HepG2 (cell line): ENCODE measurements around the gene CFL1. TPM values are rescaled to one million over a fixed set of nuclear protein-coding genes. Genes with fewer than 3 reads are reported as not detected.

Source experiments
- ASH2L ChIP-seq: fragments of 300-600, 200-600 bp; sonication (generic); IDR thresholded peaks from 2 replicates; pipeline ENCODE4 v1.7.0; 2017; ENCODE audit warnings: low read depth, mild to moderate bottlenecking, moderate library complexity, mixed read lengths, low read length; ENCODE audit not compliant: insufficient read length
- CAMTA2 ChIP-seq: sonication (generic); formaldehyde crosslinking; IDR thresholded peaks from 2 replicates; pipeline ENCODE4 v1.4.0; 2020; ENCODE audit warnings: mild to moderate bottlenecking, missing genetic modification reagents, borderline replicate concordance
- DNMT1 ChIP-seq: sonication (generic); formaldehyde crosslinking; IDR thresholded peaks from 2 replicates; pipeline ENCODE4 v1.5.1; 2020; ENCODE audit warnings: mild to moderate bottlenecking, missing genetic modification reagents
- HIVEP1 ChIP-seq: sonication (generic); formaldehyde crosslinking; IDR thresholded peaks from 2 replicates; pipeline ENCODE4 v1.4.0; 2020; ENCODE audit warnings: mild to moderate bottlenecking, missing genetic modification reagents
- ISL2 ChIP-seq: sonication (generic); formaldehyde crosslinking; IDR thresholded peaks from 2 replicates; pipeline ENCODE4 v1.5.0; 2020; ENCODE audit warnings: missing genetic modification reagents
- NAIF1 ChIP-seq: sonication (generic); formaldehyde crosslinking; IDR thresholded peaks from 2 replicates; pipeline ENCODE4 v1.5.0; 2020; ENCODE audit warnings: mild to moderate bottlenecking, missing genetic modification reagents, borderline replicate concordance
- PBX2 ChIP-seq: IDR thresholded peaks from 2 replicates; pipeline ENCODE4 v1.6.1; 2016; ENCODE audit warnings: control low read depth
- REXO4 ChIP-seq: sonication (generic); formaldehyde crosslinking; IDR thresholded peaks from 2 replicates; pipeline ENCODE4 v1.8.0; 2022; ENCODE audit warnings: missing genetic modification reagents, mild to moderate bottlenecking, borderline replicate concordance
- SKI ChIP-seq: fragments of 450-650 bp; IDR thresholded peaks from one replicate; pipeline ENCODE4 v1.6.1; 2018; ENCODE audit warnings: mild to moderate bottlenecking; ENCODE audit not compliant: partially characterized antibody
- TRIM24 ChIP-seq: sonication (generic); formaldehyde crosslinking; IDR thresholded peaks from 2 replicates; pipeline ENCODE4 v1.8.0; 2022; ENCODE audit warnings: mild to moderate bottlenecking, missing genetic modification reagents
- ZFP36 ChIP-seq: fragments of 150-350 bp; IDR thresholded peaks from 2 replicates; pipeline ENCODE4 v1.6.1; 2018; ENCODE audit warnings: borderline replicate concordance, low read length, low read depth; ENCODE audit not compliant: partially characterized antibody
- ZFP90 ChIP-seq: sonication (generic); formaldehyde crosslinking; IDR thresholded peaks from 2 replicates; pipeline ENCODE4 v1.8.0; 2022; ENCODE audit warnings: missing genetic modification reagents, mild to moderate bottlenecking, inconsistent platforms, borderline replicate concordance
- ZFYVE20 ChIP-seq: sonication (generic); formaldehyde crosslinking; IDR thresholded peaks from 2 replicates; pipeline ENCODE4 v1.8.0; 2023; ENCODE audit warnings: low read depth, mild to moderate bottlenecking, moderate library complexity, missing genetic modification reagents, borderline replicate concordance
- ZNF468 ChIP-seq: sonication (generic); formaldehyde crosslinking; IDR thresholded peaks from 2 replicates; pipeline ENCODE4 v1.8.0; 2022; ENCODE audit warnings: mild to moderate bottlenecking, moderate library complexity, missing genetic modification reagents
- ZNF496 ChIP-seq: sonication (generic); formaldehyde crosslinking; IDR thresholded peaks from 2 replicates; pipeline ENCODE4 v1.8.1; 2023; ENCODE audit warnings: mild to moderate bottlenecking, moderate library complexity, missing genetic modification reagents; ENCODE audit not compliant: insufficient replicate concordance
- ZNF574 ChIP-seq: sonication (generic); formaldehyde crosslinking; IDR thresholded peaks from 2 replicates; pipeline ENCODE4 v1.4.0; 2020; ENCODE audit warnings: missing genetic modification reagents
- ZNF598 ChIP-seq: sonication (generic); formaldehyde crosslinking; IDR thresholded peaks from 2 replicates; pipeline ENCODE4 v1.5.1; 2020; ENCODE audit warnings: mild to moderate bottlenecking, missing genetic modification reagents, borderline replicate concordance
- ZNF674 ChIP-seq: sonication (generic); formaldehyde crosslinking; IDR thresholded peaks from 2 replicates; pipeline ENCODE4 v1.5.0; 2020; ENCODE audit warnings: low read depth, mild to moderate bottlenecking, missing genetic modification reagents
- ZNF766 ChIP-seq: sonication (generic); formaldehyde crosslinking; IDR thresholded peaks from 2 replicates; pipeline ENCODE4 v1.5.0; 2020; ENCODE audit warnings: missing genetic modification reagents, borderline replicate concordance
- ZNF788 ChIP-seq: sonication (generic); formaldehyde crosslinking; IDR thresholded peaks from 2 replicates; pipeline ENCODE4 v1.5.0; 2020; ENCODE audit warnings: mild to moderate bottlenecking, missing genetic modification reagents, borderline replicate concordance
- polyA plus RNA-seq, 8 experiments: library from polyadenylated mRNA; depleted of rRNA in 3 of 8; stranded (reverse) in 7 of 8; unstranded in 1 of 8; fragments of >200 nt; fragmentation: Illumina TruSeq in 4 of 8; extraction: Trizol in 4 of 8; gene quantifications; 2 replicates each; pipeline versions ENCODE4 v1.2.1 to v1.2.3, GENCODE V29; 2011 to 2016; ENCODE audit warnings: low read depth in 4 of 8, missing spikeins in 1 of 8, mixed read lengths in 1 of 8; ENCODE audit not compliant: insufficient read depth in 1 of 8
- total RNA-seq, 5 experiments: library from RNA; depleted of rRNA; stranded (reverse); fragments of >200 nt; fragmentation: Illumina TruSeq; extraction: Trizol; gene quantifications; 2 replicates each; pipeline ENCODE4 v1.2.3, GENCODE V29; 2016; ENCODE audit warnings: low read depth in 1 of 5
- TF ChIP-seq, protein P1 (sequence below): sonication (generic); formaldehyde crosslinking; IDR thresholded peaks from 2 replicates; pipeline ENCODE4 v1.8.1; 2023; ENCODE audit warnings: mild to moderate bottlenecking, missing genetic modification reagents
- TF ChIP-seq, protein P2 (sequence below): IDR thresholded peaks from 2 replicates; pipeline ENCODE4 v1.6.1; 2016; ENCODE audit warnings: missing compliant biosample characterization, missing genetic modification reagents, borderline replicate concordance

CFL1 gene
- total and polyA plus RNA-seq, 2 of the 13 experiments (the other 11 are each of a cell fraction or from before 2014, with no cell fraction given) = 379 to 383 TPM

DNA sequence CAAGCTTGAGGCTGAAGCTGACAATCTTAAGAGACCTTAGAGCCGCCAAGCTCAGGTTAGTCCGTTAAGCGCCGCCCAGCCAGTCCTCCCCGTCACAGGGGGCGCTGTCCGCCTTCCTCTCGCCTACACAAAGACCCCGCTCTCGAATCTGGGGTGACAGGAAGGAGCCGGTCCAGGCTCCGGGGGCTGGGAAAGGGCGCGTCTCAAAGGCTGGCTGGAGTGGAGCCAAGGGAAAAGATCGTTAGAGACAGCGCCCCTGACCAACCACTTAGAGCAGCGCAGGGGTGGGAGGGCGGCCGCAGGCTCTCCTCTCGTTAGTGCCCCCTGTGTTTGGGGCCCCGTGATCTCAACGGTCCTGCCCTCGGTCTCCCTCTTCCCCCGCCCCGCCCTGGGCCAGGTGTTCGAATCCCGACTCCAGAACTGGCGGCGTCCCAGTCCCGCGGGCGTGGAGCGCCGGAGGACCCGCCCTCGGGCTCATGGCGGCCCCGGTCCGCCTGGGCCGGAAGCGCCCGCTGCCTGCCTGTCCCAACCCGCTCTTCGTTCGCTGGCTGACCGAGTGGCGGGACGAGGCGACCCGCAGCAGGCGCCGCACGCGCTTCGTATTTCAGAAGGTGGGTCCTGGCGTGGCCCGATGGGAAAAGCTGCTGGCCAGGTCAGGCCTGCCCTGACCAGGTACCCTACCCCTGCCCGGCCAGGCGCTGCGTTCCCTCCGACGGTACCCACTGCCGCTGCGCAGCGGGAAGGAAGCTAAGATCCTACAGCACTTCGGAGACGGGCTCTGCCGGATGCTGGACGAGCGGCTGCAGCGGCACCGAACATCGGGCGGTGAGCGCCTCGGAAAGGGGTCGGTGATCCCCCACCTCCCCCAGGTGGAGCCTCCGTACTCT is 2.5 kb upstream of the CFL1 start, which contains the start of gene MUS81 (continued):
- TF ChIP-seq PBX2 (CRISPR knock-in tag) = peak; percentile 57
- TF ChIP-seq TRIM24 (CRISPR knock-in tag) = no peak
- TF ChIP-seq ISL2 (CRISPR knock-in tag) = peak; percentile 83
- no peak for TF ChIP-seq ZFYVE20 (CRISPR knock-in tag)
- peak; percentile 99 for TF ChIP-seq ZNF574 (CRISPR knock-in tag)
- TF ChIP-seq ZNF766 (CRISPR knock-in tag) = 0 out of 2 replicates have a peak, but pooled peaks have one; percentile 18
- TF ChIP-seq NAIF1 = peak; percentile 73; the same call in 1 of the 2 replicates
- 0 out of 2 replicates have a peak, but pooled peaks have one; percentile 30 for TF ChIP-seq HIVEP1 (CRISPR knock-in tag)
- TF ChIP-seq ZNF788 (CRISPR knock-in tag) = peak; percentile 78; the same call in 1 of the 2 replicates
- TF ChIP-seq SKI = peak; percentile 80
- TF ChIP-seq ZNF674 (CRISPR knock-in tag) = peak; percentile 34; the same call in 1 of the 2 replicates
- TF ChIP-seq, protein P1, sequence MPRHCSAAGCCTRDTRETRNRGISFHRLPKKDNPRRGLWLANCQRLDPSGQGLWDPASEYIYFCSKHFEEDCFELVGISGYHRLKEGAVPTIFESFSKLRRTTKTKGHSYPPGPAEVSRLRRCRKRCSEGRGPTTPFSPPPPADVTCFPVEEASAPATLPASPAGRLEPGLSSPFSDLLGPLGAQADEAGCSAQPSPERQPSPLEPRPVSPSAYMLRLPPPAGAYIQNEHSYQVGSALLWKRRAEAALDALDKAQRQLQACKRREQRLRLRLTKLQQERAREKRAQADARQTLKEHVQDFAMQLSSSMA (CRISPR knock-in tag) = no peak
- TF ChIP-seq ZNF468 (CRISPR knock-in tag) = no peak
- TF ChIP-seq ZFP36 = no peak
- TF ChIP-seq ZNF496 (CRISPR knock-in tag) = no peak
- 0 out of 2 replicates have a peak, but pooled peaks have one; percentile 48 for TF ChIP-seq ZFP90 (CRISPR knock-in tag)
- no peak for TF ChIP-seq REXO4 (CRISPR knock-in tag)
- TF ChIP-seq ZNF598 (CRISPR knock-in tag) = no peak
- TF ChIP-seq, protein P2, sequence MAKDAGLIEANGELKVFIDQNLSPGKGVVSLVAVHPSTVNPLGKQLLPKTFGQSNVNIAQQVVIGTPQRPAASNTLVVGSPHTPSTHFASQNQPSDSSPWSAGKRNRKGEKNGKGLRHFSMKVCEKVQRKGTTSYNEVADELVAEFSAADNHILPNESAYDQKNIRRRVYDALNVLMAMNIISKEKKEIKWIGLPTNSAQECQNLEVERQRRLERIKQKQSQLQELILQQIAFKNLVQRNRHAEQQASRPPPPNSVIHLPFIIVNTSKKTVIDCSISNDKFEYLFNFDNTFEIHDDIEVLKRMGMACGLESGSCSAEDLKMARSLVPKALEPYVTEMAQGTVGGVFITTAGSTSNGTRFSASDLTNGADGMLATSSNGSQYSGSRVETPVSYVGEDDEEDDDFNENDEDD (CRISPR knock-in tag) = peak; percentile 61; the same call in 1 of the 2 replicates
- peak; percentile 74; the same call in 1 of the 2 replicates for TF ChIP-seq CAMTA2 (CRISPR knock-in tag)
- peak; percentile 81 for TF ChIP-seq ASH2L
- TF ChIP-seq DNMT1 = no peak
